HL-60 (cell line): Measurements from ENCODE around the gene LOC101059915.

Source experiments
- CTCF ChIP-seq: IDR thresholded peaks from one replicate; pipeline ENCODE4 v1.5.1; 2011; ENCODE audit warnings: low read length, control low read depth, inconsistent platforms; ENCODE audit not compliant: insufficient read depth
- GABPA ChIP-seq: IDR thresholded peaks from 2 replicates; pipeline ENCODE4 v1.6.1; 2012; ENCODE audit warnings: low read depth
- POLR2AphosphoS5 ChIP-seq: IDR thresholded peaks from 2 replicates; pipeline ENCODE4 v1.6.1; 2012; ENCODE audit warnings: low read depth
- REST ChIP-seq: IDR thresholded peaks from 2 replicates; pipeline ENCODE4 v1.6.1; 2012; ENCODE audit warnings: low read depth; ENCODE audit not compliant: insufficient replicate concordance
- SPI1 ChIP-seq: IDR thresholded peaks from 2 replicates; pipeline ENCODE4 v1.6.1; 2012; ENCODE audit warnings: low read depth, mild to moderate bottlenecking, borderline replicate concordance

GRCh38 chrX:71619986-71620385, 47.4 kb upstream of the LOC101059915 start:
- no peak for TF ChIP-seq CTCF
- no peak for TF ChIP-seq SPI1
- TF ChIP-seq GABPA, result no peak
- TF ChIP-seq POLR2AphosphoS5, result no peak
- TF ChIP-seq REST, result no peak
